Neural progenitor cell (in vitro differentiated cells): ENCODE data around the gene SH2D1B.

Experiments
- EZH2 ChIP-seq: fragments of 200-600 bp; sonication (generic); IDR thresholded peaks from 2 replicates; pipeline ENCODE4 v1.6.1; 2017; ENCODE audit warnings: antibody characterized with exemption, mild to moderate bottlenecking, moderate library complexity
- TF ChIP-seq, protein P1 (sequence below): fragments of 200-600 bp; sonication (generic); IDR thresholded peaks from 2 replicates; pipeline ENCODE4 v1.5.1; 2017; ENCODE audit warnings: antibody characterized with exemption, mild to moderate bottlenecking

DNA sequence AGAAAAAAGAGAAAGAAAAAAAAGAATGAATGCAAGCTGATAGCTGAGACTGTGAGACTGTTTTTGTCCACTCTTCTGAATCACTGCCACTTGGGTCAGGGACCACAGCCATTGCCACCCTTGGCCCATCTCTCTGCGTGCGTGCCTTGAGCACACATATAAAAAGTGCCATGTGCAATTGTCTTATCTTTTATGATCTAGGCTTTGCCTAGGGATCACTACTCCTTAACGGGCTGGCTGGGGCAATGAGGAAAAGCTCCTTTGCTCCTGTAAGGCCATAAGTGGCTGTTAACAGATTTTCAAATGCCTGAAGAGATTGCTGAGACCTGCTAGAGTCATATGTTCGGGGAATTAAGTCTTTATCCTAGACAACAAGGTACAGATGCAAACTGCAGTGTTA lies 43.5 kb downstream of the SH2D1B start:
- TF ChIP-seq, protein P1, sequence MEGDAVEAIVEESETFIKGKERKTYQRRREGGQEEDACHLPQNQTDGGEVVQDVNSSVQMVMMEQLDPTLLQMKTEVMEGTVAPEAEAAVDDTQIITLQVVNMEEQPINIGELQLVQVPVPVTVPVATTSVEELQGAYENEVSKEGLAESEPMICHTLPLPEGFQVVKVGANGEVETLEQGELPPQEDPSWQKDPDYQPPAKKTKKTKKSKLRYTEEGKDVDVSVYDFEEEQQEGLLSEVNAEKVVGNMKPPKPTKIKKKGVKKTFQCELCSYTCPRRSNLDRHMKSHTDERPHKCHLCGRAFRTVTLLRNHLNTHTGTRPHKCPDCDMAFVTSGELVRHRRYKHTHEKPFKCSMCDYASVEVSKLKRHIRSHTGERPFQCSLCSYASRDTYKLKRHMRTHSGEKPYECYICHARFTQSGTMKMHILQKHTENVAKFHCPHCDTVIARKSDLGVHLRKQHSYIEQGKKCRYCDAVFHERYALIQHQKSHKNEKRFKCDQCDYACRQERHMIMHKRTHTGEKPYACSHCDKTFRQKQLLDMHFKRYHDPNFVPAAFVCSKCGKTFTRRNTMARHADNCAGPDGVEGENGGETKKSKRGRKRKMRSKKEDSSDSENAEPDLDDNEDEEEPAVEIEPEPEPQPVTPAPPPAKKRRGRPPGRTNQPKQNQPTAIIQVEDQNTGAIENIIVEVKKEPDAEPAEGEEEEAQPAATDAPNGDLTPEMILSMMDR: no peak
- TF ChIP-seq EZH2: no peak
